Measurements from ENCODE around the gene POU6F2. TPM values are rescaled to one million over a fixed set of nuclear protein-coding genes. Genes with fewer than 3 reads are reported as not detected.

Gene POU6F2
- total and polyA plus RNA-seq, 4 experiments from 2014 or later, result not detected

DNA sequence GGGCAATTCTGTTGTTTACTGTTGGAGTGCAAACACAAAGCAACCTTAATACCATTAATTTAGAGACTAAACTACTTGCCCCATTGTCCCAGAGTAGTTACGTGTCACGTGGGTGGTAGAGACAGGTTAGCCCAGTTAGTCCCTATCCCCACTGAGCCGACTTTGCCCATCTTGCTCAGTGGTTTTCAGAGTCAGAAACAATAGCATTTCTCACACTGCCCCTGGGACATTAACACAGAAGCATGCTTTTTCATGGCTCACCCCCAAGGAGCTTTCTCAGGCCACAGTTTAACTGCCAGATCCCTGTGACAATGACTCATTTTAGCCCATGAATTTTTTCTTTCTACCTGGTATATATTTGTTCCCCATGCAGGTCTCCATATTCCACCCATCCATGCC lies 271.0 kb downstream of the POU6F2 start:
- Histone ChIP-seq H3K36me3 (ENCODE audit: insufficient read depth, low read length) (no peaks in the 10 kb centered on the region), H3K4me1 (ENCODE audit: insufficient read depth, low read length) (no peaks in the 10 kb centered on the region), H3K4me3 (ENCODE audit: low read length in 2 of 2) (no peak overlapping the region), H3K9me3 (ENCODE audit: control insufficient read depth in 1 of 2, low read length in 2 of 2) (no peaks in the 10 kb centered on the region), H3K27me3 (ENCODE audit: insufficient read depth, low read length) (no peaks in the 10 kb centered on the region), H3K27ac (ENCODE audit: low read depth, low read length) (no peak overlapping the region)
- Mint-ChIP-seq H3K4me3 (no peak overlapping the region), H3K36me3 (no peaks in the 10 kb centered on the region), H3K27me3 (peaks cover 0 to 2% of the 10 kb centered on the region in 2 donors), H3K27ac (no peak overlapping the region), H3K4me1 (no peaks in the 10 kb centered on the region), H3K9me3 (peaks cover 0 to 3% (median 0%) of the 10 kb centered on the region in 8 donors)
- ChIA-PET POLR2A (ENCODE audit: partially characterized antibody) (no interaction called here), CTCF (ENCODE audit: partially characterized antibody) (no interaction called here)
- no peak for DNase-seq
- intact Hi-C loops (cut with micrococcal nuclease), result no loop called here

DNA sequence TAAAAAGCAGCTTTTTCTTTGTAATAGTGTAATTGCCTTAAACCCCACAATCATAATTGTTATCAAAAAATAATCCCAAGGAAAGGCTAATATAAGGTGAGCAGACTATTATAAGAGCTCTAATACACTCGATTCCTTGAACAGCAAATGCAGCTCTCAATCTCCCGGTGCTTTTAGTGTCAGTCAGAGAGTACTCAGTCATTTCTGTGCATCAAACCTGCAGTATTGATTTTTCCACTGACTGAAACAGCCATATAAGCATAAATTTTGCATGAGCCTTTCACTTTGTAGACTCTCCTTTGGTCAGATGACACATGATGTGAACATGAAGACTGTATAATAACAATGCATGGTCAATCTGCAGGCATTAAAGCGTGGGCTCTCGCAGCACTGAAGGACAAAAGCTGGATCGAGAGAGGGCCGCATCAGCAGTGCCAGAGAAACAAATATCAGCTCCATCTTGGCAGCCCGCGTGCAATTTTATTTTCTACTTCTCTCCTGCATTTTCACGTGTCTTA lies 272.0 kb downstream of the POU6F2 start:
- Histone ChIP-seq H3K4me3 (ENCODE audit: low read length in 2 of 2) (no peak overlapping the region), H3K36me3 (ENCODE audit: insufficient read depth, low read length) (no peaks in the 10 kb centered on the region), H3K27ac (ENCODE audit: low read depth, low read length) (no peak overlapping the region), H3K4me1 (ENCODE audit: insufficient read depth, low read length) (no peaks in the 10 kb centered on the region), H3K27me3 (ENCODE audit: insufficient read depth, low read length) (no peaks in the 10 kb centered on the region), H3K9me3 (ENCODE audit: control insufficient read depth in 1 of 2, low read length in 2 of 2) (no peaks in the 10 kb centered on the region)
- ChIA-PET CTCF (ENCODE audit: partially characterized antibody) (no interaction called here), POLR2A (ENCODE audit: partially characterized antibody) (no interaction called here)
- no peak for DNase-seq
- no peak overlapping the region for H3K27ac Mint-ChIP-seq
- peaks cover 0 to 2% of the 10 kb centered on the region in 2 donors for H3K27me3 Mint-ChIP-seq
- H3K9me3 Mint-ChIP-seq, result peaks cover 0 to 3% (median 0%) of the 10 kb centered on the region in 8 donors
- H3K36me3 Mint-ChIP-seq, result no peaks in the 10 kb centered on the region
- intact Hi-C loops (cut with micrococcal nuclease), result no loop called here
- H3K4me1 Mint-ChIP-seq, result no peaks in the 10 kb centered on the region
- no peak overlapping the region for H3K4me3 Mint-ChIP-seq

DNA sequence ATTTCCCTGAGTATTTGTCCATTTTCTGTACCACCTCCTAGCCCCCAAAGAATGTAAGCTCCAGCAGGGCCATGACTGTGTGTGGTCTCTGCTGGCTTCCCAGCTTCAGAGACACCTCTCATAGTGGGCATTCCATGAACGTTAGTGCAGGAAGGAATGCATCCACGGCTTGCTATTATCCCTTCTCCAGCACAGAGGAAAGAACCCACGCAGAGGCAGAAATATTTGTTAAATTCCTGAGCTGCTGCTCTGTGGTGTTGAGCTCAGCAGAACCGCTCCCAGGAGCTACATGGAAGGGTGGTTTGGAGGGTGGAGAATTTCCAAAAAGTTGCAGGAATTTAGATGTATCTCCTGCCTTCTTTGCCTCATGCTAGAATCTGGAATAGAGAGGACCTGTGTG lies 275.2 kb downstream of the POU6F2 start:
- Histone ChIP-seq H3K9me3 (ENCODE audit: control insufficient read depth in 1 of 2, low read length in 2 of 2) (no peaks in the 10 kb centered on the region), H3K27ac (ENCODE audit: low read depth, low read length) (no peak overlapping the region), H3K27me3 (ENCODE audit: insufficient read depth, low read length) (no peaks in the 10 kb centered on the region), H3K4me1 (ENCODE audit: insufficient read depth, low read length) (no peaks in the 10 kb centered on the region), H3K4me3 (ENCODE audit: low read length in 2 of 2) (no peak overlapping the region), H3K36me3 (ENCODE audit: insufficient read depth, low read length) (no peaks in the 10 kb centered on the region)
- Mint-ChIP-seq H3K27me3 (peaks cover 0 to 2% of the 10 kb centered on the region in 2 donors), H3K27ac (no peak overlapping the region), H3K4me1 (no peaks in the 10 kb centered on the region), H3K36me3 (no peaks in the 10 kb centered on the region), H3K9me3 (no peaks in the 10 kb centered on the region), H3K4me3 (no peak overlapping the region)
- ChIA-PET CTCF (ENCODE audit: partially characterized antibody) (interaction anchor here (0.7 kb wide), 1 partner anchor 104 kb away, joined by 3 read pairs; no protein-coding TSS in a partner anchor), POLR2A (ENCODE audit: partially characterized antibody) (no interaction called here)
- no peak for DNase-seq
- intact Hi-C loops (cut with micrococcal nuclease), result no loop called here

DNA sequence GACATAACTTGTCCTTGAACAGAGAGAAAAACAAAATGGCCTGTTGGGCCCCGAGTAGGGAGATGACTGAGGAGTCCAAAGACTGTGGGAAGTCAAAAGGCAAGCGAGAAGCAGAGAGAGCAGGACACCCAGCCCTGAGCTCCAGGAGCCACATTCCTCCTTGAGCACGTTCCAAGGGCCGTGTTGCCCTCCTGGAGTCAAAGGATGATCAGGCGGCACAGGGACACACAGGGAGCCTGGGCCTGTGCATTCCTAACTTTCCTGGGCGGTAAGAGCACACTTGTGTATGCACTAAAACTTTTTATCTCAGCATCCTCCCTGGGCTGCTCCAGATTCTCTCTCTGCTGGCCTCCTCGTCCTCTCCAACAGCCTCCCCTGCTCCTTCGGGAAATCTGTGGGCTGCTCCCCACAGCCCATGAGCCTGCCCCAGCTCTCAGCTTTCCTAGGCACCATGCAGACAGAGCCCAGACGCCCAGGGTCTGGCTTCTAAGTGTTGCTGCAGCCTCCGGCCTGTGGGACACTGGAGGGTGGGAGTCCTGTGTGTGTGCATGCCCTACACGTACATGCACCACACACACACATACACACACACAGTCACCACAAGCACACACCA lies 281.8 kb downstream of the POU6F2 start:
- no peak overlapping the region for H3K27ac Mint-ChIP-seq
- POLR2A ChIA-PET (ENCODE audit: partially characterized antibody), result no interaction called here
- Histone ChIP-seq H3K9me3 (ENCODE audit: control insufficient read depth in 1 of 2, low read length in 2 of 2) (no peaks in the 10 kb centered on the region), H3K4me3 (ENCODE audit: low read length in 2 of 2) (no peak overlapping the region), H3K4me1 (ENCODE audit: insufficient read depth, low read length) (no peaks in the 10 kb centered on the region), H3K27ac (ENCODE audit: low read depth, low read length) (no peak overlapping the region), H3K36me3 (ENCODE audit: insufficient read depth, low read length) (no peaks in the 10 kb centered on the region), H3K27me3 (ENCODE audit: insufficient read depth, low read length) (no peaks in the 10 kb centered on the region)
- DNase-seq, result no peak
- H3K9me3 Mint-ChIP-seq, result no peaks in the 10 kb centered on the region
- intact Hi-C loops (cut with micrococcal nuclease), result no loop called here
- H3K4me1 Mint-ChIP-seq, result no peaks in the 10 kb centered on the region
- no peaks in the 10 kb centered on the region for H3K27me3 Mint-ChIP-seq
- H3K4me3 Mint-ChIP-seq, result no peak overlapping the region
- CTCF ChIA-PET (ENCODE audit: partially characterized antibody), result no interaction called here
- no peaks in the 10 kb centered on the region for H3K36me3 Mint-ChIP-seq

DNA sequence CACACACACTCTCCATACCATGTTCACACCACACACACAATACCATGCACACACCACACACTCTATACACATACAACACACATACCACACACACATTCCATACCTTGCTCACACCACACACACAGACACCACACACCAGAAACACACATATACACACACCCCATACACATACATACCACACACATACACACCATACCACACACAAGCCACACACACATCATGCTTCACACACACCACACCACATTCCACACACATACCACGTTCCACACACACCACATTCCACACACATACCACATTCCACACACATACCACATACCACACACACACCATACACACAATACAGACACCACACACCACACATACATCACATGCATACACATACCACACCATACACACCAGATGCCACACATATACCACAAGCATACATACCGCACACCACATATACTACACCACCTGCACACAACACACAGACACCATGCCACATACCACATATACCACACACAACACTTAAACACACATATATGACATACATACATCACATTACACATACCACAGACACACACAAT lies 282.7 kb downstream of the POU6F2 start:
- ChIA-PET CTCF (ENCODE audit: partially characterized antibody) (no interaction called here), POLR2A (ENCODE audit: partially characterized antibody) (no interaction called here)
- DNase-seq, result no peak
- Histone ChIP-seq H3K4me1 (ENCODE audit: insufficient read depth, low read length) (no peaks in the 10 kb centered on the region), H3K27ac (ENCODE audit: low read depth, low read length) (no peak overlapping the region), H3K36me3 (ENCODE audit: insufficient read depth, low read length) (no peaks in the 10 kb centered on the region), H3K27me3 (ENCODE audit: insufficient read depth, low read length) (no peaks in the 10 kb centered on the region), H3K4me3 (ENCODE audit: low read length in 2 of 2) (no peak overlapping the region), H3K9me3 (ENCODE audit: control insufficient read depth in 1 of 2, low read length in 2 of 2) (no peaks in the 10 kb centered on the region)
- Mint-ChIP-seq H3K4me3 (no peak overlapping the region), H3K27me3 (no peaks in the 10 kb centered on the region), H3K27ac (no peak overlapping the region), H3K36me3 (no peaks in the 10 kb centered on the region), H3K4me1 (no peaks in the 10 kb centered on the region), H3K9me3 (no peaks in the 10 kb centered on the region)
- intact Hi-C loops (cut with micrococcal nuclease), result no loop called here

DNA sequence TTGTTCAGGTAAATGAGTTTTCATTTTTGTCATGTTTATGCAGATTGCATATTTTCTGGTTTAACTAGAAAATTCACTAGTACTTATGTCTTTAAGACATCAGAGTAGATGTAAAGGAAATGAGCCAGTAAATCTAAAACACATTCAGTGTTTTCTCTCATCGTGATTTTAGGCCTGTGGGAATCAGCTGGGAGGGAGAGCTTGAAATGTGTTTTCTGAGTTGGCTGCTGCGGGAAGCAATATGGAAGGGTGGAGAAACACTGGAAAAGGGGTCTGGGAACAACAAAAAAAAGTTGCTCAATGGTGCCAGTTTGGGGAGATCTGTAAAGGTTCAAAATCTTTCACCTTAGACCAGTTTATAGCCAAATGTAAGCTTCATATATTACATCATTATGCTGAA lies 284.1 kb downstream of the POU6F2 start:
- H3K27me3 ChIP-seq (ENCODE audit: insufficient read depth, low read length), result no peaks in the 10 kb centered on the region
- no peak overlapping the region for H3K27ac Mint-ChIP-seq
- H3K4me1 ChIP-seq (ENCODE audit: insufficient read depth, low read length), result no peaks in the 10 kb centered on the region
- H3K4me3 ChIP-seq (ENCODE audit: low read length in 2 of 2), result no peak overlapping the region
- ChIA-PET POLR2A (ENCODE audit: partially characterized antibody) (no interaction called here), CTCF (ENCODE audit: partially characterized antibody) (no interaction called here)
- H3K27me3 Mint-ChIP-seq, result no peaks in the 10 kb centered on the region
- H3K4me1 Mint-ChIP-seq, result no peaks in the 10 kb centered on the region
- DNase-seq, result no peak
- H3K9me3 Mint-ChIP-seq, result no peaks in the 10 kb centered on the region
- no peaks in the 10 kb centered on the region for H3K36me3 Mint-ChIP-seq
- H3K27ac ChIP-seq (ENCODE audit: low read depth, low read length), result no peak overlapping the region
- H3K9me3 ChIP-seq (ENCODE audit: control insufficient read depth in 1 of 2, low read length in 2 of 2), result no peaks in the 10 kb centered on the region
- intact Hi-C loops (cut with micrococcal nuclease), result no loop called here
- H3K4me3 Mint-ChIP-seq, result no peak overlapping the region
- H3K36me3 ChIP-seq (ENCODE audit: insufficient read depth, low read length), result no peaks in the 10 kb centered on the region

DNA sequence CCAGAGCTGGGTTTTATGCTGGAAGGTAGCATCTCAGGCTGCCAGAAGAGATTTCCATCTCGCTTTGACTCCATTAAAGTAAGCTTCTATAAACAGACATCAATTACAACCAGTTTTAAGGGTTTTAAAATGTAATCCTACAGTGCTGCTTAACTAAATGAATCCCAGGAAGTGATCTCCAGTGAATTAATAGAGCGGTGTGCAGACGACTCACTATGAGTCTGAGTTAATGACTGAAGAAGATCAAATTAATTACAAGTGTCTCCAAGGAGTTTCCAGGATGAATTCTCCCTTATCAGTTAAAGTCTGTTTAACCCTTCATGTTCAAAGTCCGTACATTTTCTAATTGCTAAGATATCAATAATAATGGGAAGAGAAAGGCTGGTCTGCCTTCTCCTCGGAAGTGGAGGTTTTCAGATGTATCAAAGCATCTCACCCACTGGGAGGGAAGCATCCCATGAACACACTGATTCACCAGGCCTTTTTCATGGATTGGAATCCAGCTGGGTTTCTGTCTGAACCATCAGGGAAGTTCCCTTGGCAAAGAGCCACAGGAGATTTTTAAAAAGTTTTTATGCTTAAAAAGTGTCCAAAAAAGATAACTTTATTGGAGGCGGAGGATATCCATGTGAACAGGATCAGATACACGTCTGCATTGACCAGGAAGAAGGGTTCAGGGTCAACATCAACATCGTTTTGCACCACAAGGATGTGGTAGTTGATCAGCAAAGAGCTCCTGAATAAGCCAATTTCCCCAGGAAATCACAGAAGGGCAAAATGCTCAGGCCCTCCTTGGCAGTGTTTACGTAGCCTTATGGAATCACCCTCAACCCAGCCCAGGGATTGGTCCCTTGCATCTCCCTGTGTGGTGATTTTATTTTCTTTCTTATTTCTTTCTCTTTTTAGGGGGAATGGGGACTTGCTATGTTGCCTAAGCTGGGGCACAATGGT lies 288.2 kb downstream of the POU6F2 start:
- no peak overlapping the region for H3K27ac Mint-ChIP-seq
- Histone ChIP-seq H3K4me1 (ENCODE audit: insufficient read depth, low read length) (no peaks in the 10 kb centered on the region), H3K9me3 (ENCODE audit: control insufficient read depth in 1 of 2, low read length in 2 of 2) (no peaks in the 10 kb centered on the region), H3K27me3 (ENCODE audit: insufficient read depth, low read length) (no peaks in the 10 kb centered on the region), H3K4me3 (ENCODE audit: low read length in 2 of 2) (no peak overlapping the region), H3K36me3 (ENCODE audit: insufficient read depth, low read length) (no peaks in the 10 kb centered on the region), H3K27ac (ENCODE audit: low read depth, low read length) (no peak overlapping the region)
- CTCF ChIA-PET (ENCODE audit: partially characterized antibody), result no interaction called here
- intact Hi-C loops (cut with micrococcal nuclease), result no loop called here
- no peak overlapping the region for H3K4me3 Mint-ChIP-seq
- H3K36me3 Mint-ChIP-seq, result no peaks in the 10 kb centered on the region
- H3K4me1 Mint-ChIP-seq, result no peaks in the 10 kb centered on the region
- peaks cover 2 to 5% of the 10 kb centered on the region in 2 donors for H3K27me3 Mint-ChIP-seq
- no peak for DNase-seq
- POLR2A ChIA-PET (ENCODE audit: partially characterized antibody), result no interaction called here
- peaks cover 0 to 2% (median 0%) of the 10 kb centered on the region in 8 donors for H3K9me3 Mint-ChIP-seq

All from CD4-positive, alpha-beta memory T cell (primary cell).